Testis (tissue), 3 donors: ENCODE measurements around the gene SIL1. TPM values are rescaled to one million over a fixed set of nuclear protein-coding genes. Genes with fewer than 3 reads are reported as not detected.

Source experiments
- DNase-seq: peaks from one replicate; pipeline ENCODE4 v3.0.0-alpha.2; 2019
- H3K27ac ChIP-seq, 2 donors: fragments of 200-600 bp; sonication (generic); one replicate each; pipeline ENCODE4 v1.5.1; 2019
- H3K27me3 ChIP-seq: fragments of 200-600 bp; sonication (generic); one replicate; pipeline ENCODE4 v1.5.1; 2019
- H3K36me3 ChIP-seq: fragments of 200-600 bp; sonication (generic); one replicate; pipeline ENCODE4 v1.5.1; 2017; ENCODE audit warnings: low read depth; ENCODE audit errors: missing control alignments
- H3K4me1 ChIP-seq: fragments of 200-600 bp; sonication (generic); one replicate; pipeline ENCODE4 v1.5.1; 2019
- H3K4me3 ChIP-seq, 2 donors: fragments of 200-600 bp; sonication (generic); one replicate each; pipeline ENCODE4 v1.5.1; 2017 to 2019
- H3K9me3 ChIP-seq: fragments of 200-600 bp; sonication (generic); one replicate; pipeline ENCODE4 v1.5.1; 2017
- POLR2A ChIP-seq: fragments of 450-650 bp; IDR thresholded peaks from one replicate; pipeline ENCODE4 v1.6.1; 2017; ENCODE audit warnings: antibody characterized with exemption, mild to moderate bottlenecking, moderate library complexity
- WGBS, 2 donors: methylation state at CpG; one replicate each; pipeline ENCODE4 v1.1.5; 2018; 5-methylcytosine and 5-hydroxymethylcytosine counted together
- intact Hi-C: fragments of 100-400 bp; cut with DNase I; formaldehyde crosslinking; loops from one replicate; pipeline ENCODE4 v1.15.1; 2023; ENCODE audit warnings: low total_unique reads
- polyA plus RNA-seq: library from polyadenylated mRNA; stranded (reverse); fragments of 350-450 nt; fragmentation: Illumina TruSeq; extraction: RNeasy Lipid Tissue Mini Kit (QIAGEN cat#74804); gene quantifications from one replicate; pipeline ENCODE4 v1.2.3, GENCODE V29; 2014; ENCODE audit warnings: low read depth, low replicate concordance; ENCODE audit not compliant: insufficient read depth
- total RNA-seq, 2 donors: library from RNA; depleted of rRNA; stranded (reverse); fragments of >200 nt; gene quantifications; one replicate each; pipeline ENCODE4 v1.2.3, GENCODE V29; 2016
- TF ChIP-seq, protein P1 (sequence below), 3 experiments: fragments of 450-650 bp in 2 of 3; fragments of 200-600 bp in 1 of 3; sonication (generic) in 1 of 3; IDR thresholded peaks; one replicate each; pipeline ENCODE4 v1.5.1; 2016 to 2019; ENCODE audit warnings: antibody characterized with exemption in 3 of 3, mild to moderate bottlenecking in 2 of 3, moderate library complexity in 1 of 3

The SIL1 gene
- total and polyA plus RNA-seq, 3 donors from 2014 or later = 86.5 to 116 (median 98.2) TPM

DNA sequence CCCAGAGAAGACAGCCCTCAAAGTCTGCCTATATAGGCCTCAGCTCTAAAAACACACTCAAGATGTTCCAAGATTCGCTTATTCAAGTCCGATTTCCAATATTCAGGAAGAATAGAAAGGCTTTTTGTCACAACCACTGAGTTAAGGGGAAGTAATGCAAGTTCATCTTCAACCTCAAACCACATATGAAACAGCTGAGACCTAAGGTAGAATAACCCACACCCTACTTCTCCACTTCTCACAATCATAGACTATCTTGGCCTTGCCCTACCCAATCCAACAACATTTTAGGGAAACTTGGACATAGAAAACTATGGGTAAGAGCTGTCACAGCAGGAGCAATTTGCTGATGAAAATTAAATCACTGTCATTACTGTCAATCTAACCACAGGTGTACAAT lies 171.0 kb downstream of the SIL1 start:
- WGBS, 2 donors = 84 to 94% methylated on average over 2 of the region's 2 CpGs
- Histone ChIP-seq H3K36me3 (no peaks in the 10 kb centered on the region), H3K4me3 (no peak overlapping the region), H3K4me1 (no peaks in the 10 kb centered on the region), H3K27me3 (no peaks in the 10 kb centered on the region), H3K9me3 (no peaks in the 10 kb centered on the region), H3K27ac (no peak overlapping the region)
- DNase-seq = no peak
- intact Hi-C loops = no loop called here
- TF ChIP-seq, protein P1, sequence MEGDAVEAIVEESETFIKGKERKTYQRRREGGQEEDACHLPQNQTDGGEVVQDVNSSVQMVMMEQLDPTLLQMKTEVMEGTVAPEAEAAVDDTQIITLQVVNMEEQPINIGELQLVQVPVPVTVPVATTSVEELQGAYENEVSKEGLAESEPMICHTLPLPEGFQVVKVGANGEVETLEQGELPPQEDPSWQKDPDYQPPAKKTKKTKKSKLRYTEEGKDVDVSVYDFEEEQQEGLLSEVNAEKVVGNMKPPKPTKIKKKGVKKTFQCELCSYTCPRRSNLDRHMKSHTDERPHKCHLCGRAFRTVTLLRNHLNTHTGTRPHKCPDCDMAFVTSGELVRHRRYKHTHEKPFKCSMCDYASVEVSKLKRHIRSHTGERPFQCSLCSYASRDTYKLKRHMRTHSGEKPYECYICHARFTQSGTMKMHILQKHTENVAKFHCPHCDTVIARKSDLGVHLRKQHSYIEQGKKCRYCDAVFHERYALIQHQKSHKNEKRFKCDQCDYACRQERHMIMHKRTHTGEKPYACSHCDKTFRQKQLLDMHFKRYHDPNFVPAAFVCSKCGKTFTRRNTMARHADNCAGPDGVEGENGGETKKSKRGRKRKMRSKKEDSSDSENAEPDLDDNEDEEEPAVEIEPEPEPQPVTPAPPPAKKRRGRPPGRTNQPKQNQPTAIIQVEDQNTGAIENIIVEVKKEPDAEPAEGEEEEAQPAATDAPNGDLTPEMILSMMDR (IDR thresholded peaks at IDR 0.05) = no peak
- no peak for TF ChIP-seq POLR2A

GRCh38 chr5:139025651-139026050 lies 172.5 kb downstream of the SIL1 start:
- H3K9me3 ChIP-seq = no peaks in the 10 kb centered on the region
- TF ChIP-seq, protein P1 (IDR thresholded peaks at IDR 0.05) = no peak
- TF ChIP-seq POLR2A = no peak
- intact Hi-C loops = no loop called here
- no peaks in the 10 kb centered on the region for H3K27me3 ChIP-seq
- H3K4me3 ChIP-seq = no peak overlapping the region
- no peak overlapping the region for H3K27ac ChIP-seq
- WGBS, 2 donors = 69 to 73% methylated on average over 2 of the region's 2 CpGs
- no peak for DNase-seq
- no peaks in the 10 kb centered on the region for H3K4me1 ChIP-seq
- no peaks in the 10 kb centered on the region for H3K36me3 ChIP-seq

DNA sequence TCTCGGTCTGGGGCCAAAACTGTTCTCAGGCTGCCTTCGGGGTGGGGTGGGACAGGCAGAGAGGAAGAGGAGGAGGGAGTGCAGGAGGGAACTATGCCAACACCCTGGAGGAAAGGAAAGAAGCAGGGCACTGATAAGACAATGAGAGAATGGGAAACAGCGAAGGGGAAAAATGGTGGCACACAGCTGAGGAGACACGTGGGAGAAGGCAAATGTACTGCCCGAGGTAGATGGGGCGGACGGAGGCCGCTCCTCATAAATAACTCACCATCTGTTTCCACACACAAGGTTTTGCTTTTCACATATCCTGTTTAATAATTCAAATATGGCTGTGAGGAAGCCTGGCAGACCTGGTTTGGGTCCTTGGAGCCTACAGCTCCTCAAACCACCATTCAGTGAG lies 174.9 kb downstream of the SIL1 start:
- no peaks in the 10 kb centered on the region for H3K36me3 ChIP-seq
- intact Hi-C loops = no loop called here
- no peak for TF ChIP-seq POLR2A
- TF ChIP-seq, protein P1 (IDR thresholded peaks at IDR 0.05) = no peak
- no peaks in the 10 kb centered on the region for H3K4me1 ChIP-seq
- H3K9me3 ChIP-seq = no peaks in the 10 kb centered on the region
- H3K27ac ChIP-seq = no peak overlapping the region
- no peaks in the 10 kb centered on the region for H3K27me3 ChIP-seq
- WGBS, 2 donors = 79 to 82% methylated on average over 8 of the region's 8 CpGs
- no peak for DNase-seq
- H3K4me3 ChIP-seq = no peak overlapping the region

DNA sequence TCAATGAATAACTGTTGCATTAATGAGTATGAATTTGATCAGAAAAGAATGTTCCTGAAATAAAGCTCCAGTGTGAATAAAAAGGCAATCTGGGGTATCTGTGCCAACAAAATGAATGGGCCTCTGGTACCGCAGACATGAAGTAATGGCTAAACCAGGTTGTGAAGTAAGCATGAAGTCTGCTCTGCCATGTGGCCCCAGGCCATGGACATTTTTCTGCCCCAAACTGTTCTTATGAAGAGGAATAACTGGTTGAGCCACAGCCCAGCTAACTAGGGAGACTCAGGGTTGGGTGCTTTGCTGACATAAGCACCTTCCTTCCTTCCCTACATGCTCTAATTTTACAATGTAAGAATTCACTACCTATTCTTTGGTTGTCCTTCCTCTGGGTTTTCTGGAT lies 175.6 kb downstream of the SIL1 start:
- no peak overlapping the region for H3K4me3 ChIP-seq
- TF ChIP-seq, protein P1 (IDR thresholded peaks at IDR 0.05) = no peak
- TF ChIP-seq POLR2A = no peak
- H3K27me3 ChIP-seq = no peaks in the 10 kb centered on the region
- H3K27ac ChIP-seq = no peak overlapping the region
- DNase-seq = no peak
- H3K9me3 ChIP-seq = no peaks in the 10 kb centered on the region
- intact Hi-C loops = no loop called here
- no peaks in the 10 kb centered on the region for H3K36me3 ChIP-seq
- H3K4me1 ChIP-seq = no peaks in the 10 kb centered on the region
- 93 to 95% methylated on average over 1 of the region's 1 CpG for WGBS, 2 donors

GRCh38 chr5:139021346-139021745 lies 176.8 kb downstream of the SIL1 start:
- Histone ChIP-seq H3K4me1 (no peaks in the 10 kb centered on the region), H3K27me3 (no peaks in the 10 kb centered on the region), H3K9me3 (no peaks in the 10 kb centered on the region), H3K4me3 (no peak overlapping the region), H3K36me3 (no peaks in the 10 kb centered on the region), H3K27ac (peak overlapping the region in 1 of 2 donors; percentile 45)
- TF ChIP-seq, protein P1 (IDR thresholded peaks at IDR 0.05) = no peak
- TF ChIP-seq POLR2A = no peak
- WGBS, 2 donors = 97 to 98% methylated on average over 3 of the region's 3 CpGs
- no peak for DNase-seq
- intact Hi-C loops = no loop called here
